ENCODE data around the gene DMXL2. TPM values are rescaled to one million over a fixed set of nuclear protein-coding genes. Genes with fewer than 3 reads are reported as not detected.
A peak's percentile ranks its signal among the peaks of the same experiment; 100 is the strongest.

DMXL2 gene
- total RNA-seq, 1 experiment from 2014 or later = 37.3 TPM

GRCh38 chr15:51444112-51444511, 178.5 kb downstream of the DMXL2 start:
- H3K27me3 ChIP-seq (ENCODE audit: control insufficient read depth, insufficient read depth, low read length) = no peaks in the 10 kb centered on the region
- CTCF ChIA-PET = no interaction called here
- no peak for DNase-seq (ENCODE audit: low read depth, low spot score)
- TF ChIP-seq REST (IDR thresholded peaks at IDR 0.05; ENCODE audit: insufficient read depth in 1 of 2, low read depth in 2 of 2, low read length in 1 of 2) = no peak
- no peak for TF ChIP-seq SIN3A (IDR thresholded peaks at IDR 0.05; ENCODE audit: borderline replicate concordance, insufficient read depth, low read depth, low read length)
- no peak for TF ChIP-seq TCF7L2 (IDR thresholded peaks at IDR 0.05; ENCODE audit: low read depth, low read length)
- TF ChIP-seq CTCF (IDR thresholded peaks at IDR 0.05) = no peak
- TF ChIP-seq POLR2AphosphoS5 (IDR thresholded peaks at IDR 0.05; ENCODE audit: low read depth, low read length) = no peak
- no peaks in the 10 kb centered on the region for H3K36me3 ChIP-seq (ENCODE audit: control insufficient read depth, insufficient read depth, low read length)
- in situ Hi-C loops (cut with HindIII; ENCODE audit: low pct_unique_long_range_greater_than_20kb, low sequenced_read_pairs) (no loop called here), intact Hi-C loops (cut with micrococcal nuclease; ENCODE audit: unreplicated experiment) (no loop called here)
- no TSS peak for BruUV-seq (replicated peaks)
- no peak overlapping the region for H3K4me3 ChIP-seq (ENCODE audit: low read depth in 2 of 2, low read length in 2 of 2)
- H3K9me3 ChIP-seq (ENCODE audit: control insufficient read depth, insufficient read depth, low read depth, low read length) = no peaks in the 10 kb centered on the region
- POLR2A ChIA-PET = no interaction called here
- no peak overlapping the region for H3K27ac ChIP-seq (ENCODE audit: low read length)
- no peak for ATAC-seq
- H3K4me1 ChIP-seq (ENCODE audit: control insufficient read depth, insufficient read depth, low read length) = no peaks in the 10 kb centered on the region

- intact Hi-C loops (cut with micrococcal nuclease; ENCODE audit: unreplicated experiment) (no loop called here), in situ Hi-C loops (cut with HindIII; ENCODE audit: low pct_unique_long_range_greater_than_20kb, low sequenced_read_pairs) (no loop called here)
- ChIA-PET CTCF (no interaction called here), POLR2A (no interaction called here)
- TF ChIP-seq SIN3A (IDR thresholded peaks at IDR 0.05; ENCODE audit: borderline replicate concordance, insufficient read depth, low read depth, low read length) (no peak), POLR2AphosphoS5 (IDR thresholded peaks at IDR 0.05; ENCODE audit: low read depth, low read length) (no peak), TCF7L2 (IDR thresholded peaks at IDR 0.05; ENCODE audit: low read depth, low read length) (no peak), CTCF (IDR thresholded peaks at IDR 0.05) (no peak), REST (IDR thresholded peaks at IDR 0.05; ENCODE audit: insufficient read depth in 1 of 2, low read depth in 2 of 2, low read length in 1 of 2) (no peak)
- DNase-seq (ENCODE audit: low read depth, low spot score) (no peak), ATAC-seq (peak; percentile 59)
- no peaks in the 10 kb centered on the region for H3K9me3 ChIP-seq (ENCODE audit: control insufficient read depth, insufficient read depth, low read depth, low read length)
- no peak overlapping the region for H3K4me3 ChIP-seq (ENCODE audit: low read depth in 2 of 2, low read length in 2 of 2)
- BruUV-seq (replicated peaks) = no TSS peak
- no peak overlapping the region for H3K27ac ChIP-seq (ENCODE audit: low read length)
- no peaks in the 10 kb centered on the region for H3K27me3 ChIP-seq (ENCODE audit: control insufficient read depth, insufficient read depth, low read length)
- no peaks in the 10 kb centered on the region for H3K36me3 ChIP-seq (ENCODE audit: control insufficient read depth, insufficient read depth, low read length)
- H3K4me1 ChIP-seq (ENCODE audit: control insufficient read depth, insufficient read depth, low read length) = no peaks in the 10 kb centered on the region
Observed at GRCh38 chr15:51443282-51443914, 179.2 kb downstream of the DMXL2 start.

All from Panc1 (cell line).